ENCODE results near the gene CDH1. TPM values are rescaled to one million over a fixed set of nuclear protein-coding genes. Genes with fewer than 3 reads are reported as not detected.

The CDH1 gene
- under 1 TPM; 0.18 to 0.20 TPM for total RNA-seq

GRCh38 chr16:68737046-68737729 lies at the start of gene CDH1:
TSS of gene CDH1 (plus strand) at chr16:68737292. CDS start at chr16:68737416, 124 bp downstream.
- CTCF ChIA-PET = no interaction called here

DNA sequence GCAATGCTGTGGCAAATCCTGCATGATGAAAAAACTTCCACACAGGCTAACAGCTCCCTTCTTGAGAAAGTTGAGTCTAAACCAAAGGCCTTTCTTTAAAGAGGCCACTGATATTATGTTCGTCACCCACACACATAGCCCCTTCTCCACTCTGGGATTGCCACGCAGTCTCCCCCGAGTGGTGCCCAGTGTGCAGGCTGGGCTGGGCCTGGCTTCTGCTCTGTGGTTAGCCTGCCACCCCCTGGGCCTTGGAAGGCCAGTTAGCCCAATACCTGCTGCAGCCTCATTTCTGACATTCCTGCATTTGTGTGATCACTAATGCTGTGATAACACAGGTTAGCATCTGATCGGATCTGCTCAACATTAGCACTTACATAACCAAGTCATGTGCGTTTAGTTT lies 47.2 kb upstream of the CDH1 start:
- Mint-ChIP-seq H3K4me1 (no peaks in the 10 kb centered on the region), H3K4me3 (no peak overlapping the region), H3K36me3 (ENCODE audit: low read depth) (no peaks in the 10 kb centered on the region), H3K9me3 (no peaks in the 10 kb centered on the region), H3K27me3 (no peaks in the 10 kb centered on the region), H3K27ac (no peak overlapping the region)
- ChIA-PET CTCF (no interaction called here), POLR2A (no interaction called here)
- no peak for DNase-seq

More at GRCh38 chr16:68737046-68737729, at the start of gene CDH1:
- DNase-seq = peak; percentile 20
- H3K4me3 Mint-ChIP-seq = no peak within 1 kb of the TSS
- peaks cover 28% of the 10 kb centered on the region for H3K27me3 Mint-ChIP-seq
- POLR2A ChIA-PET = no interaction called here
- H3K27ac Mint-ChIP-seq = no peak within 1 kb of the TSS
- H3K4me1 Mint-ChIP-seq = peaks cover 5% of the 10 kb centered on the region
- H3K36me3 Mint-ChIP-seq (ENCODE audit: low read depth) = no peaks in the 10 kb centered on the region
- no peaks in the 10 kb centered on the region for H3K9me3 Mint-ChIP-seq

DNA sequence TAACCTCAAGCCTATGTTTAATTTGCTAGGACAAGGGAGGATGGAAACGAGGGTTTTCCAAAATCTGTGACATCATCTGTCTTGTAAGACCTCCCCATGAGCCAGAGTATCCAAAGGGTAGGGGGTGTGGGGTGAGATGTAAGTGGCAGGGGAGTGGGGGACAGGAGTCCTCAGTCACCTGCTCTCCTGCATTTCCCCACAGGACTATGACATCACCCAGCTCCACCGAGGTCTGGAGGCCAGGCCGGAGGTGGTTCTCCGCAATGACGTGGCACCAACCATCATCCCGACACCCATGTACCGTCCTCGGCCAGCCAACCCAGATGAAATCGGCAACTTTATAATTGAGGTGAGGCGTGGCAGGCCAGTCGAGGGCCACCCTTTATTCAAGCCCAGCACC lies 41.5 kb upstream of the CDH1 start:
- no peaks in the 10 kb centered on the region for H3K36me3 Mint-ChIP-seq (ENCODE audit: low read depth)
- CTCF ChIA-PET = no interaction called here
- POLR2A ChIA-PET = no interaction called here

GRCh38 chr16:68696514-68696913 lies 40.6 kb upstream of the CDH1 start:
- no peak overlapping the region for H3K27ac Mint-ChIP-seq
- peaks cover 3% of the 10 kb centered on the region for H3K4me1 Mint-ChIP-seq
- ChIA-PET CTCF (no interaction called here), POLR2A (interaction anchor here (0.5 kb wide), 1 partner anchor 116 kb away, joined by 3 read pairs; no protein-coding TSS in a partner anchor)
- no peak for DNase-seq
- no peak overlapping the region for H3K4me3 Mint-ChIP-seq
- no peaks in the 10 kb centered on the region for H3K27me3 Mint-ChIP-seq
- no peaks in the 10 kb centered on the region for H3K9me3 Mint-ChIP-seq
- H3K36me3 Mint-ChIP-seq (ENCODE audit: low read depth) = no peaks in the 10 kb centered on the region

More for the DNA sequence above, 41.5 kb upstream of the CDH1 start:
- H3K27me3 Mint-ChIP-seq = no peaks in the 10 kb centered on the region
- no peaks in the 10 kb centered on the region for H3K9me3 Mint-ChIP-seq
- H3K27ac Mint-ChIP-seq = no peak overlapping the region
- H3K4me3 Mint-ChIP-seq = no peak overlapping the region
- DNase-seq = no peak
- H3K4me1 Mint-ChIP-seq = peaks cover 3% of the 10 kb centered on the region

DNA sequence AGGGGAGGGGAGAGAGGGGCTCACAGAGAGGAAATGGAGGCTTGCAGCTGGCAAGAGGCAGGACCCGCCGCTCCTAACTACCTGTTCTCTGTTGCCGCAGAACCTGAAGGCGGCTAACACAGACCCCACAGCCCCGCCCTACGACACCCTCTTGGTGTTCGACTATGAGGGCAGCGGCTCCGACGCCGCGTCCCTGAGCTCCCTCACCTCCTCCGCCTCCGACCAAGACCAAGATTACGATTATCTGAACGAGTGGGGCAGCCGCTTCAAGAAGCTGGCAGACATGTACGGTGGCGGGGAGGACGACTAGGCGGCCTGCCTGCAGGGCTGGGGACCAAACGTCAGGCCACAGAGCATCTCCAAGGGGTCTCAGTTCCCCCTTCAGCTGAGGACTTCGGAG lies 39.0 kb upstream of the CDH1 start:
- H3K4me3 Mint-ChIP-seq = no peak overlapping the region

GRCh38 chr16:68700120-68700519 lies 37.0 kb upstream of the CDH1 start:
- Mint-ChIP-seq H3K9me3 (no peaks in the 10 kb centered on the region), H3K4me3 (no peak overlapping the region), H3K27me3 (no peaks in the 10 kb centered on the region), H3K27ac (no peak overlapping the region), H3K36me3 (ENCODE audit: low read depth) (no peaks in the 10 kb centered on the region), H3K4me1 (peaks cover 5% of the 10 kb centered on the region)
- no peak for DNase-seq
- POLR2A ChIA-PET = no interaction called here
- CTCF ChIA-PET = interaction anchor here (1.1 kb wide), 1 partner anchor 171 kb away, joined by 3 read pairs; no protein-coding TSS in a partner anchor

More for the DNA sequence above, 39.0 kb upstream of the CDH1 start:
- H3K4me1 Mint-ChIP-seq = peaks cover 3% of the 10 kb centered on the region
- no peaks in the 10 kb centered on the region for H3K27me3 Mint-ChIP-seq
- H3K27ac Mint-ChIP-seq = no peak overlapping the region
- H3K9me3 Mint-ChIP-seq = no peaks in the 10 kb centered on the region
- H3K36me3 Mint-ChIP-seq (ENCODE audit: low read depth) = no peaks in the 10 kb centered on the region
- ChIA-PET CTCF (no interaction called here), POLR2A (no interaction called here)
- DNase-seq = no peak

DNA sequence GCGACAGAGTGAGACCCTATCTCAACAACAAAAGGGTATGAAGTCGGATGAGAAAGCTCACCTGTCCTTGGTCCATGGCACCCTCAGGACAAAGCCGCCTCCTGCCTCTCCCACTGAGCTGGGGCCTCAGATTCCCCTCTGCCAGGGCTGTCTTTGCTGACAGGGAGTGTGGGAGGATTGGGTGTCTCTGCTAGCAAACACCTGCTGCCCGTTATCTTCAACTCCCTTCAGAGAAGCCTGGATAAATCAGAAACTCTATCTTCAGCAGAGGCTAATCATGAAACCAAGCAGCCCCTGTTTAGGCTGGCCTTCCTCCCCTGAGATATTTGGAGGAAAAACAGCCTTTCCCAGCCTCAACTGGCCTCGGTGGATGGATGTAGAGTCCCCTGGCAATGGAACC lies 36.3 kb upstream of the CDH1 start:
- DNase-seq = no peak
- no peaks in the 10 kb centered on the region for H3K27me3 Mint-ChIP-seq
- ChIA-PET CTCF (interaction anchor here (0.6 to 1.1 kb wide), 2 partner anchors 172 to 898 kb away, joined by 3 read pairs; no protein-coding TSS in a partner anchor), POLR2A (no interaction called here)
- H3K4me3 Mint-ChIP-seq = no peak overlapping the region
- no peak overlapping the region for H3K27ac Mint-ChIP-seq
- H3K4me1 Mint-ChIP-seq = peaks cover 5% of the 10 kb centered on the region
- no peaks in the 10 kb centered on the region for H3K9me3 Mint-ChIP-seq
- no peaks in the 10 kb centered on the region for H3K36me3 Mint-ChIP-seq (ENCODE audit: low read depth)

GRCh38 chr16:68704232-68704867 lies 32.7 kb upstream of the CDH1 start:
- peak; percentile 58 for DNase-seq
- ChIA-PET CTCF (interaction anchor here (0.8 to 0.9 kb wide), 2 partner anchors 95 to 198 kb away, joined by 3 read pairs; no protein-coding TSS in a partner anchor), POLR2A (no interaction called here)
- H3K27ac Mint-ChIP-seq = no peak overlapping the region
- H3K36me3 Mint-ChIP-seq (ENCODE audit: low read depth) = no peaks in the 10 kb centered on the region
- H3K4me3 Mint-ChIP-seq = no peak overlapping the region
- no peaks in the 10 kb centered on the region for H3K9me3 Mint-ChIP-seq
- H3K4me1 Mint-ChIP-seq = peaks cover 5% of the 10 kb centered on the region
- no peaks in the 10 kb centered on the region for H3K27me3 Mint-ChIP-seq

DNA sequence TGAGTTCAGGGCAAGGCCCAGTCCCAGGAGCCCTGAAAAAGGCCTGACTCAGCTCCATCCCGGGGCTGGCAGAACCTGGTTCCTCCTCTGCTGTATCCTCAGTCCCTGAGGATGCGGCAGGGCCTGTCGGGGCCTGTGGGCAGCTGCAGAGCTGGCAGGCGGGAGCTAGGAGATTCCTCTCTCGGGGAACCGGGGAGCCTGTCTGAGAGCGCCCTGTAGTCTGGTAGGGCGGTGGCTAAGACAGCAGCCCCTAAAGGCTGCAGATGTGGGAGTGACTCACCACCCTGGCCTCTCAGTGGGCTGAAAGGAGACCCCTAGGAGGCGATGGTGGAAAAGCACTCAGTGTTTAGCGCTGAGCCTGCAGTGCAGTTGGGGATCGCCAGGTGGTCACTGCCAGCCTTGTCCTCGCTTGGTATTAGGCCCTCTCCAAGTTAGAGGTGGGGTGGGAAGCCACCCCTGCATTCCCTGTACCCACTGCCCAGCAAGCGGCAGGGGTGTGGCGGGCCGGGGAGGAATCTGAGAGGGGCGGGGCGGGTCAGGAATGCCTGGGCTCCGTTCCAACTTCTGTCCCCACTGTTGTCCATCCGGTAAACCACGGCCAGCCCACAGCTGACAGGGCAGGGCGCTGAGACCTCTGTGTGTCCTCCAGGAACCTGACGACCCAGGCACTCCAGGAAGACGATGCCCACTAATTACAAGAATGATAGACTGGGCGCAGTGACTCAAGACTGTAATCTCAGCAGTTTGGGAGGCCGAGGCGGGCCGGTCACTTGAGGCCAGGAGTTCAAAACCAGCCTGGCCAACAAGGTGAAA lies 29.5 kb upstream of the CDH1 start:
- Mint-ChIP-seq H3K4me3 (no peak overlapping the region), H3K9me3 (no peaks in the 10 kb centered on the region), H3K4me1 (peaks cover 5% of the 10 kb centered on the region), H3K27ac (no peak overlapping the region), H3K36me3 (ENCODE audit: low read depth) (no peaks in the 10 kb centered on the region), H3K27me3 (peaks cover 16% of the 10 kb centered on the region)
- no peak for DNase-seq
- POLR2A ChIA-PET = interaction anchor here (0.5 kb wide), 1 partner anchor 595 kb away, joined by 3 read pairs; no protein-coding TSS in a partner anchor
- CTCF ChIA-PET = interaction anchor here (0.6 kb wide), 1 partner anchor 292 kb away, joined by 3 read pairs; no protein-coding TSS in a partner anchor

- peaks cover 19% of the 10 kb centered on the region for H3K27me3 Mint-ChIP-seq
- H3K4me1 Mint-ChIP-seq = peaks cover 3% of the 10 kb centered on the region
- H3K36me3 Mint-ChIP-seq (ENCODE audit: low read depth) = no peaks in the 10 kb centered on the region
- POLR2A ChIA-PET = no interaction called here
- H3K9me3 Mint-ChIP-seq = no peaks in the 10 kb centered on the region
- H3K27ac Mint-ChIP-seq = no peak overlapping the region
- DNase-seq = no peak
- CTCF ChIA-PET = no interaction called here
- H3K4me3 Mint-ChIP-seq = no peak overlapping the region
These were observed 26.9 kb upstream of the CDH1 start for GRCh38 chr16:68710211-68710610.

GRCh38 chr16:68711421-68712139 lies 25.5 kb upstream of the CDH1 start:
- no peak overlapping the region for H3K27ac Mint-ChIP-seq
- DNase-seq = no peak
- peaks cover 19% of the 10 kb centered on the region for H3K27me3 Mint-ChIP-seq
- ChIA-PET POLR2A (no interaction called here), CTCF (interaction anchor here (0.6 kb wide), 1 partner anchor 259 kb away, joined by 3 read pairs; no protein-coding TSS in a partner anchor)
- no peak overlapping the region for H3K4me3 Mint-ChIP-seq
- H3K9me3 Mint-ChIP-seq = no peaks in the 10 kb centered on the region
- H3K36me3 Mint-ChIP-seq (ENCODE audit: low read depth) = no peaks in the 10 kb centered on the region
- peaks cover 3% of the 10 kb centered on the region for H3K4me1 Mint-ChIP-seq

DNA sequence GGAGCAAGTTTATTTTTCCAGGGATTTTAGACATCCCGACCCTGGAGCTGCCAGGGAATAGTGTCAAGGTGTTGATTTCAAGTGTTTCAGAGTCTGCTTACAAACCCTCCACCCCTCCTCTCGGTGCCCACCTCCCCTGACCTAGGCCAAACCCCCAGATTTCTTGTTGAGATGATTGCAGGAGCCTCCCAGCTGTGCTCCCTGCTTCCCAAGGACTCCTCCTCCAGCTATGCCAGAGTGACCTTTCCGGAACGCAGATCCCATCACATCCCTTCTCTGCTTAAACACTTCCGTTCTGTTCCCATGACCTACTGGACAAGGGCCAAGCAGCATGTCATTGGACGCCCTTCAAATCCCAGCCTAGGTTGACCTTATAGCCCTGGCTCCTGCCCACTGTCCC lies 23.7 kb upstream of the CDH1 start:
- POLR2A ChIA-PET = no interaction called here
- no peak overlapping the region for H3K27ac Mint-ChIP-seq
- no peaks in the 10 kb centered on the region for H3K9me3 Mint-ChIP-seq
- peaks cover 3% of the 10 kb centered on the region for H3K4me1 Mint-ChIP-seq
- H3K4me3 Mint-ChIP-seq = no peak overlapping the region
- H3K36me3 Mint-ChIP-seq (ENCODE audit: low read depth) = no peaks in the 10 kb centered on the region
- H3K27me3 Mint-ChIP-seq = peaks cover 19% of the 10 kb centered on the region
- no peak for DNase-seq
- CTCF ChIA-PET = no interaction called here

GRCh38 chr16:68715471-68715870 lies 21.6 kb upstream of the CDH1 start:
- Mint-ChIP-seq H3K27me3 (peaks cover 10% of the 10 kb centered on the region), H3K27ac (no peak overlapping the region), H3K36me3 (ENCODE audit: low read depth) (no peaks in the 10 kb centered on the region), H3K9me3 (no peaks in the 10 kb centered on the region), H3K4me1 (peaks cover 7% of the 10 kb centered on the region), H3K4me3 (no peak overlapping the region)
- no peak for DNase-seq
- POLR2A ChIA-PET = no interaction called here
- CTCF ChIA-PET = no interaction called here

All from activated CD4-positive, alpha-beta memory T cell treated with anti-CD3 and anti-CD28 coated beads, Interleukin-2, amount 10 ng/mL, durations not matched to agents 7 days and 5 days (primary cell).